SW 1271 (cell line): ENCODE data around the gene LEUTX.
"Not testable (repeated sequence)": the region's sequence is repeated elsewhere in the genome, so short reads cannot be mapped to it uniquely, and the experiment has no call there.

Experiments
- DNase-seq, 2 experiments: peaks; one replicate each; lab custom pipeline; 2025; lab: John Stamatoyannopoulos, UW

LEUTX gene

GRCh38 chr19:39780894-39781293, 2.2 kb downstream of the LEUTX start:
- DNase-seq, result no peak

- DNase-seq, result no peak
These were observed 9.6 kb downstream of the LEUTX start for GRCh38 chr19:39788244-39788643.

DNA sequence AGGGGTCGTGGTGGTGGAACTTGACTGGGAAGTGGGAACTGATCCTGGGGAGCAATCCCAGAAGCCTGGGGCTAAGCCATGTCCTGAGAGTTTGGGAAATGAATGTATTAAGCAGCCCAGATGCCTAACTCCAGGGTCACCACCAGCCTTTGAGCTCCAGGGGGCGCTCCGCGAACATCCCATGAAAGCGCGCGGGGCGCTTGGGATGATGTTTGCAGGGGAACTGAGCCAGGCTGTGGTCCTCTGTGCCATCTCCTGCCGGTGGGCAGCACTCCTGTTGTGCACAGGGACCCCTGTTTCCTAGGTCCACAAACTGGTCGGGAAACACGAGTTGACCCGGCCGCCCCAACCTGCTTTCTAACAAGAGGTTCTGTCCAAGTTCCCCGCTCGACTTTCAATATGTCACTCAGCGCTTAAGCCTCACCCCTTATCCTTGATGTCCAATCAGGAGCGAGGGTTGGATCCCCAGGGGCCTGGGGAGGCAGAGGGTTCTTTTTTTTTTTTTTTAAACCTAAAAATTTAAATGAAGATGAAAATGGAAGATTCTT, 14.4 kb downstream of the LEUTX start:
- DNase-seq, result peak in 1 of 2 experiments; percentile 29

DNA sequence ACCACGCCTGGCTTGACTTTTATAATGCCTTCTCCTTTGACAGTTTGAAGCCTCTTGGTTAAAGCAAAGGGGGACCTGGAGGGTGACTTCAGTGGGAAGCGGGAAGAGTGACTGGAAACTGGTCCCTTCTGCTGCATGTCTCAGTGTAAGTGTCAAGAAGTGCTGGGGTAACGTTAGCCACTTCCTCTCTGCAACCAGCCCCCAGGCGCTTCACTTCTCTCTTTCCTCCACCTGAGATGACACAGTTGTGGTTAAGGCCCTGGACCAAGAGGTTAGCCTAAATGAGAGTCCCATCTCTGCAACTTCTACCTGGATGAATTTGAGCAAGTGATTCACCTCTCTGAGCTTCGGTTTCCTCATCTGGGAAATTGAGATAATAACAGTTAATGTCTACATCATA, 16.3 kb downstream of the LEUTX start:
- DNase-seq, result no peak

DNA sequence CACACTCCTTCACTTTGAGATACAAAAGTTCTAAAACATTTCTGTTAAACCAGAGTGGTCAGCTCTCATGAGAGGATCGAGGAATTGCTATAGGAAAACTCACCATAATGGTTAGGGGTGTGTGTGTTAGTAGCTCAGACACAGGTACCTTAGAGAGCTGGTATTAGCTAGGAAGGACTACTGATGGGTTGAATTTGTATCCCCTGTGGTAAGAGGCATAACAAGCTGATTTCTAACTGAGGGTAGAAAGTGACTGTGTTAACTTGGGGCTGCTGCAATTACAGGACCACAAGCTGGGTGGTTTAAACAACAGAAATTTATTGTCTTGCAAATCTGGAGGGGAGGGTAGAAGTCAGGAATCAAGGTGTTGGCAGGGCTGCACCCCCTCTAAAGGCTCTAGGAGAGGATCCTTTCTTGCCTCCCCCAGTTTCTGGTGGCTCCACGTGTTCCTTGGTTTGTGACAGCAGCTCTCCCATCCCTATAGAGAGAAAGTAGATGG, 17.4 kb downstream of the LEUTX start:
- no peak for DNase-seq

GRCh38 chr19:39797083-39797482, 18.4 kb downstream of the LEUTX start:
- no peak for DNase-seq

DNA sequence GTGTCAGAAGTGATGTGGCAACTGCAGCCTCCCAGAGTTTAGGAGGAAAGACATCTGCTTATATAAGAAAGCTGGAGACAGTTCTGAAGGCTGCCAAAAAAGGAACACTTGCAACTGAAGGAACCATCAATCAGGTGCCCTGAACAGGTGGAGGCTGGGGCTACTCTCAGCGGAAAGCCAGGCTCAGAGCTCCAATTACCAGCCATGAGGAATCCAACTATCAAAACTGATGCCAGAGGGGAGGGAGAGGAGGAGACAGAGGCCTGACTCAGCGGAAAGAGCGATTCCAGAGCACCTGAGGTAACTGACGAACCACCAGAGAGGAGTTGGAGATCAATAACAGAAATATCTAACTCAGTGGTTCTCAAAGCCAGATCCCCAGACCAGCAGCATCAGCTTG, 24.3 kb downstream of the LEUTX start:
- DNase-seq, result no peak

GRCh38 chr19:39805104-39805503, 26.4 kb downstream of the LEUTX start:
- DNase-seq, result no peak

DNA sequence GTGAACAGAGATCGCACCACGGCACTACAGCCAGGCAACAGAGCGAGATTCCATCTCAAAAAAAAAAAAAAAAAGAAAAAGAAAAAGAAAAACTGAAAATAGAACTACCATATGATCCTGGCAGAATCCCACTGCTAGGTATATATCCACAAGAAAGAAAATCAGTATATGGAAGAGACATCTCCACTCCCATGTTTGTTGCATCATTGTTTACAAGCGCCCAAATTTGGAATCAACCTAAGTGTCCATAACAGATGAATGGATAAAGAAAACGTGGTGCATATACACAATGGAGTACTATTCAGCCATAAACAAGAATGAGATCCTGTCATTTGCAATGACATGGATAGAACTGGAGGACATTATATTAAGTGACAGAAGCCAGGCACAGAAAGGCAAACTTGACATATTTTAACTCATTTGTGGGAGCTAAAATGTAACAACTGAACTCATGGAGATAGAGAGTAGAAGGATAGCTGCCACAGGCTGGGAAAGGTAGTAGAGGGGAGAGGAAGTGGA, 29.3 kb downstream of the LEUTX start:
- no peak for DNase-seq

- DNase-seq, result not testable (repeated sequence)
These were observed 30.0 kb downstream of the LEUTX start for GRCh38 chr19:39808688-39809087.

GRCh38 chr19:39809368-39809767, 30.7 kb downstream of the LEUTX start:
- DNase-seq, result no peak

DNA sequence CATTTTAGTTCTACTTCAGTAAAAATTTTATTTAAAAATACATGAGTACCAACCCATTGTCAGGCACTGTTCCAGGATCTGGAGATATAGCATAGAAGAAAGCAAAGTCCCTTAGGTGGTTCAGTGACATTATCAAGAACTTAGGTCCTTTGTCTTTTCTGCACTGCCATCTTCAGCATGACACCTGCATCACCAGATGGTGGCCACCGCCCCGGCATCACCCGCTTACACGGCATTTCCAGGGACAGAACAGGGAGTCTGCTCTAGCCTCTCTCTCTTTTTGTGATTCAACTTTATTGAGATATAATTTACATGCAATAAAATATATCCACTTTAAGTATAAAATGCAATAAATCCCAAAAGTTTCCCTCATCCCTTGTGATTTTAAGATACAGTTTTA, 31.8 kb downstream of the LEUTX start:
- DNase-seq, result no peak

GRCh38 chr19:39811064-39811463, 32.4 kb downstream of the LEUTX start:
- DNase-seq, result no peak

GRCh38 chr19:39813264-39813993, 34.8 kb downstream of the LEUTX start:
- no peak for DNase-seq

DNA sequence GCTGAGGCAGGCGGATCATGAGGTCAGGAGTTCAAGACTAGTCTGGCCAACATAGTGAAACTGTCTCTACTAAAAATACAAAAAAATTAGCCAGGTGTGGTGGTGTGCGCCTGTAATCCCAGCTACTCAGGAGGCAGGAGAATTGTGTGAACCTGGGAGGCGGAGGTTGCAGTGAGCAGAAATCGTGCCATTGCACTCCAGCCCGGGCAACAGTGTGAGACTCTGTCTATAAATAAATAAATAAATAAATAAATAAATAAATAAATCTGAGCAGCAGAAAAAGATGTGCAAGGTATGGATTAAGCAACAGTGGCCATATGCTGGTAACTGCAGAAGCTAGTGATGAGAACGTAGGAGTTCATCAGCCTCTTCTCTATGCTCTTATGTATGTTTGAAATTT, 35.5 kb downstream of the LEUTX start:
- not testable (repeated sequence) for DNase-seq

DNA sequence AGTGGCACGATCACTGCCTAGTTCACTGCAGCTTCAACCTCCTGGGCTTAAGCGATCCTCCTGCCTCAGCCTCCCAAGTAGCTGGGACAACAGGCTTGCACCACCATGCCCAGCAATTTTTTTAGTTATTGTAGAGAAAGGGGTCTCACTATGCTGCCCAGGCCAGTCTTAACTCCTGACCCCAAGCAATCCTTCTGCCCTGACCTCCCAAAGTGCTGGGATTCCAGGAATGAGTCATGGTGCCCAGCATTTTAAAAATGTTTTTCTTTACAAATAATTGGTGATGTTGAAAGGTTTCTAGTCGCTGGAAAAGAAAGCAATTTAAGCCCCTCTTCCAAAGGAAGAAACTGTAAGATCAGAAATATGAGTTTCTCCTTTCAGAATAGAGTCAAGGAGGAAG, 35.9 kb downstream of the LEUTX start:
- no peak for DNase-seq

GRCh38 chr19:39816287-39817048, 37.8 kb downstream of the LEUTX start:
- DNase-seq, result no peak

DNA sequence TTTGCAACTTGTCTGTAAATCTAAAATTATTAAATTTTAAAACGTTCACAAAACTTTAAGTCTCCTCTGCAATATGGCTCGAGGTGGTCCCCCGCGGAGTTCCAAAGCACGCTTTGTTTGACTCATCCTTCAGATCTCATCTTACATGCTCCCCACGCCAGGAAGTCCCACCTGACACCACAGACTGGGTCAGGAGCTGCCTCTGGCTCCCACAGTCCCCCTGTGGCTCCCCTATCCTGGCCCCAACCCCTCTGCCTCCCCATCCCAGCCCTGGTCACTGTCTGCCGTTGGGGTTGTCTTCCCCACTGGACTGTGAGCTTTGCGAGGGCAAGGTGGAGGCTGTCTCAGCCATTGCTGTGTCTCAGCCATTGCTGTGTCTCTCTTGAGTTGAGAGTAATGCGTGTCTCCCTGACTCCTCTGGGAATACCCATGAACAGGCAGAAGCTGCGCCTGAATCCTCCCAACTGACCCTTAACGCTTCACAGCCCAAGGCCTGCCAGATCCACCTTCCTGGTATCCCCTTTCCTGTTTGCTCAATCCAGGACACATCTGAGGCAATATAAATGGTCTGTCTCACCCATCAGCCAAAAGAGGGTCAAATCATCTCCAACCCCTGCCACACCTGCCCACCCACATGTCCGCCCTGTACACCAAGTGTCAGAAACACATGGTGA, 39.4 kb downstream of the LEUTX start:
- DNase-seq, result no peak

DNA sequence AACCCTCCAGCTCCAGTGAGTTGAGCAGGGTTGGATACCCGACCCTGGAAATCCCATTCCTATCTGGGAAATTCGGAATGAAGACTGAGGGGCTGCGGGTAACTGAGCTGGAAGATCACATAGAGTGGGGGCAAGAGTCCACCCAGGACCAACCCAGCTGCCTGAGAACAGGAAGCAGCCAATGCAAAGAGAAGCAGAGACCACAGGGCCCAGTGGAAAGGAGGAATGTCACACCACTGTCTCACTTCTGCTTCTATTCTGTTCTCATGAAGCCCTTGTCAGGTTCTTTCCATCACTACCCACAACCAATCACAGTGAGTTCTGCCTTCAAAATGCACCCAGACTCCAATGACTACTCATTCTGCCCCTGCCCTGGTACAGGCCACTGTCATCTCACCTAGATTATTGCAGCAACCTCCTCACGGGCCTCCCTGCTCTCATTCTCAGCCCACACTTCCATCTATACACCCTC, 40.0 kb downstream of the LEUTX start:
- DNase-seq, result no peak

DNA sequence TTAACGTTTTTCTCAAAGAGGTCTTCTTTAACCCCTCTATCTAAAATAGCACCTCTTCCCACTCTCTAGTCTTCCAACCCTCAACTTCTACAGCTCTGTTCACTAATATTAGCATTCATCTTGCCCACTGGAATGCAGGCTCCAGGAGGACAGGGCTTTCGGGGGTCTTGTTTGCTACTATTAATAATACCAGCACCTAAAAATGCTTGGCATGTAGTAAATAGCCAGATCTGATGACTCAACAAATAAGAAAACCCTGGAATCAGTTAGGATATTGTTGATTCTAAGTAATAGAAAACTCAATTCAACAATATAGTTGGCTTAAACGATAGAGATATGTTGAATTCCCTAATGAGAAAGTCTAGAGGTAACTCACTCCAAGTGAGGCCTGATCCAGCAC, 41.1 kb downstream of the LEUTX start:
- no peak for DNase-seq

DNA sequence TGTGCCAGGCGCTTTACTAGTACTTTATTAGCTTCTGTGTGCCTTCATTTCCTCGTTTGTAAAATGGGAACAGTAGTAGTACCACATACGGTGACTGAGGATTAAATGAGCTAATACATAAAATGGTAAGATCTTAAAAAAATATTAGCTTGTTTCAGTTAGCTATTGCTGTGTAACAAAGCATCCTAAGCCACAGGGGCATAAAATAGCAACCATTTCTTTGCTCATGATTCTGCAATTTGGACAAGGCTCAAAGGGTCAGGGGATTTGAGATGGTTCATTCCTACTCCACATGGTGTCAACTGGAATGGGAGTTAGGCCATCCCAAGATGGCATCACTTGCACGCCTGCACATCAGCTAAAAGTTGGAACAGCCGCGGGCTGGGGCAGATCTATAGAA, 42.0 kb downstream of the LEUTX start:
- no peak for DNase-seq

DNA sequence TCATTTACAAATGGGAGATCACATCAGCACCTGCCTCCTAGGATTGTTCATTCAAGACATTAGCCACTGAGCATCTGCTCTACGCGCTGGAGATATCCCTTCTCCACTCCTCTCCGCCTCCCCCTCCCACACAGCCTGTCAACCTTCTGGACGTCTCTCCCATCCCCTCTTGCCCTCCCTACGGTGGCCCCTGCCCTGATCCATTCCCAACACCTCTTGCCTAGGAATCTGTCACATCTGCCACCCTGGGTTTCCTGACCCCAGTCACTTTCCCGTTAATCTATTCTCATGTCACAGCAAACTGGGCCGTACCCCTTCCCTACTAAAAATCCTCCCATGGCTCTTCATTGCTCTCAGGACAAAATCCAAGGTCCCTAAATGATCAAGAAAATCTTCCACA, 45.0 kb downstream of the LEUTX start:
- no peak for DNase-seq
